Esophagus squamous epithelium (tissue), 4 donors: ENCODE data around the gene CTPS1.

Experiments
- POLR2A ChIP-seq, 4 donors: fragments of 450-650 bp; IDR thresholded peaks; one replicate each; pipeline ENCODE4 v1.6.1; 2017; ENCODE audit warnings: antibody characterized with exemption in 4 of 4, mild to moderate bottlenecking in 4 of 4, moderate library complexity in 3 of 4
- TF ChIP-seq, protein P1 (sequence below), 6 experiments: fragments of 450-650 bp in 4 of 6; fragments of 200-600 bp in 2 of 6; sonication (generic) in 2 of 6; IDR thresholded peaks; one replicate each; pipeline ENCODE4 v1.5.1; 2016 to 2019; ENCODE audit warnings: antibody characterized with exemption in 6 of 6, mild to moderate bottlenecking in 4 of 6, moderate library complexity in 4 of 6

DNA sequence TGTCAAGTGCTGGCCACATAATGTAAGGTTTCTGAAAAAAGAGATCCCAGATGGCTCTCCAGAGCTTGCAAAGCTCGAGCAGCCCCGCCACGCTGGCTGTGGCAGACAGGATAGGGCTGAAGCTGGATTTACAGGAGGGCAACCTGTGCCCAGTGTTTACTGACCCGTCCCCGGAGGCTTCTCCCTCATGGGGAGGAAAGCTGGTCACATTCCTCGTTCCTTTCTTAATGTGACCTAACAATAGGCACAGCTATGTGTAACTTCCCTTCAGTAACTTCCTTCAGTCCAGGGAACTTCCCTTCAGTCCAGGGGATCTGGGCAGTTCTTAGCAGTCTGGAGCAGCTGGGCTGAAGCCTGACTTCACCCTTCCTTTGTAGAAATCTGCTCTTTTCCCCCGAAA, 34.3 kb downstream of the CTPS1 start:
- TF ChIP-seq, protein P1, sequence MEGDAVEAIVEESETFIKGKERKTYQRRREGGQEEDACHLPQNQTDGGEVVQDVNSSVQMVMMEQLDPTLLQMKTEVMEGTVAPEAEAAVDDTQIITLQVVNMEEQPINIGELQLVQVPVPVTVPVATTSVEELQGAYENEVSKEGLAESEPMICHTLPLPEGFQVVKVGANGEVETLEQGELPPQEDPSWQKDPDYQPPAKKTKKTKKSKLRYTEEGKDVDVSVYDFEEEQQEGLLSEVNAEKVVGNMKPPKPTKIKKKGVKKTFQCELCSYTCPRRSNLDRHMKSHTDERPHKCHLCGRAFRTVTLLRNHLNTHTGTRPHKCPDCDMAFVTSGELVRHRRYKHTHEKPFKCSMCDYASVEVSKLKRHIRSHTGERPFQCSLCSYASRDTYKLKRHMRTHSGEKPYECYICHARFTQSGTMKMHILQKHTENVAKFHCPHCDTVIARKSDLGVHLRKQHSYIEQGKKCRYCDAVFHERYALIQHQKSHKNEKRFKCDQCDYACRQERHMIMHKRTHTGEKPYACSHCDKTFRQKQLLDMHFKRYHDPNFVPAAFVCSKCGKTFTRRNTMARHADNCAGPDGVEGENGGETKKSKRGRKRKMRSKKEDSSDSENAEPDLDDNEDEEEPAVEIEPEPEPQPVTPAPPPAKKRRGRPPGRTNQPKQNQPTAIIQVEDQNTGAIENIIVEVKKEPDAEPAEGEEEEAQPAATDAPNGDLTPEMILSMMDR (IDR thresholded peaks at IDR 0.05): no peak
- no peak for TF ChIP-seq POLR2A (IDR thresholded peaks at IDR 0.05)
